Psoas muscle (tissue), 8 donors: ENCODE results near the gene ABCB8. TPM values are rescaled to one million over a fixed set of nuclear protein-coding genes. Genes with fewer than 3 reads are reported as not detected.

Experiments used
- ATAC-seq, 4 donors: fragments of 200-7000 bp; cut with Tn5 transposase; one replicate each; pipeline ENCODE4 v1.9.1; 2020; ENCODE audit warnings: moderate library complexity in 3 of 4, mild to moderate bottlenecking in 2 of 4
- DNase-seq, 2 donors: peaks; one replicate each; pipeline ENCODE4 v3.0.0-alpha.2; 2020
- H3K27ac ChIP-seq: fragments of 200-600 bp; one replicate; pipeline ENCODE4 v1.8.0; 2022
- H3K27me3 ChIP-seq, 3 donors: fragments of 200-600 bp in 1 of 3; one replicate each; pipeline versions ENCODE4 v1.6.1 to v1.8.0; 2013 to 2022; ENCODE audit warnings: low read length in 2 of 3, mild to moderate bottlenecking in 2 of 3, moderate library complexity in 1 of 3; ENCODE audit not compliant: insufficient read depth in 3 of 3
- H3K36me3 ChIP-seq, 2 donors: fragments of 200-600 bp in 1 of 2; one replicate each; pipeline versions ENCODE4 v1.6.1 to v1.8.0; 2013 to 2022; ENCODE audit warnings: low read depth in 1 of 2, mild to moderate bottlenecking in 1 of 2, moderate library complexity in 1 of 2; ENCODE audit not compliant: insufficient read depth in 1 of 2
- H3K4me1 ChIP-seq: fragments of 200-600 bp; one replicate; pipeline ENCODE4 v1.8.0; 2022
- H3K4me3 ChIP-seq: fragments of 200-600 bp; one replicate; pipeline ENCODE4 v1.8.0; 2022; ENCODE audit warnings: mild to moderate bottlenecking
- H3K9me3 ChIP-seq: fragments of 200-600 bp; one replicate; pipeline ENCODE4 v1.8.0; 2022
- WGBS, 3 donors: extraction: QIAGEN DNeasy Blood & Tissue Kit; methylation state at CpG; one replicate each; pipeline versions ENCODE4 v1.1.6 to v1.1.7; 2013; 5-methylcytosine and 5-hydroxymethylcytosine counted together
- intact Hi-C, 2 donors: fragments of 100-400 bp; cut with DNase I; formaldehyde crosslinking; loops; one replicate each; pipeline versions ENCODE4 v1.11.0 to v1.14.2; 2022
- polyA plus RNA-seq, 3 donors: library from polyadenylated mRNA; stranded (reverse); fragments of 200-250 nt; gene quantifications; one replicate each; pipeline ENCODE4 v1.2.3, GENCODE V29; 2013
- total RNA-seq, 4 donors: library from RNA; stranded (reverse); fragmentation: NEBNext Ultra II Directional in 2 of 4; extraction: Animal tissue kit (Norgen Biotek cat#: 25700) in 2 of 4; gene quantifications; one replicate each; pipeline versions ENCODE4 v1.2.1 to v1.2.4, GENCODE V29; 2021 to 2023
- TF ChIP-seq, protein P1 (sequence below): fragments of 200-600 bp; IDR thresholded peaks from one replicate; pipeline ENCODE4 v1.8.0; 2022; ENCODE audit warnings: antibody characterized with exemption
- donor health status: healthy with polysubstance abuse.
- donor health status: DM: no; HTN: no; CAD: no; lungs with moderate emphysema.
- donor health status: Bipolar disorder and iron deficiency.
- donor health status: healthy.
- donor health status: DM: yes; HTN: yes; CAD: no.
- donor health status: DM: no; HTN: no; CAD: no.
- donor health status: DM: no; HTN: no; CAD: no.
- donor health status: DM: yes; HTN: yes; CAD: no.

Gene ABCB8
- total and polyA plus RNA-seq, 7 donors, result 9.3 to 20.7 (median 16.6) TPM

DNA sequence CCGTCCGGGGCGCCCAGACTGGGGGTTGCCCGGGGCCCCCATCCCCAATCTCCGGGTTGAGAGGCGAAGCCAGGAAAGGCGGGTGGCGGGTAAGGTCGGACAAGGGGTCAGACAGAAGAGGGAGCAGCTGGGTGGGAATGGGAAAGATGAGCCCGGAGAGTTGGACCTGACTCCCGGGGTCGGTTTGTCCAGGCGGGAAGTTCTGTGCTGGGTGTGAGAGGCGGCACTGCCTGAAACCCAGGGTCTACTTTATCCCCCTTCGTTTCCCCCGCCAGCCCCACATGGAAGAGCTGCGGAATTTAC, 31.8 kb downstream of the ABCB8 start:
- TF ChIP-seq, protein P1, sequence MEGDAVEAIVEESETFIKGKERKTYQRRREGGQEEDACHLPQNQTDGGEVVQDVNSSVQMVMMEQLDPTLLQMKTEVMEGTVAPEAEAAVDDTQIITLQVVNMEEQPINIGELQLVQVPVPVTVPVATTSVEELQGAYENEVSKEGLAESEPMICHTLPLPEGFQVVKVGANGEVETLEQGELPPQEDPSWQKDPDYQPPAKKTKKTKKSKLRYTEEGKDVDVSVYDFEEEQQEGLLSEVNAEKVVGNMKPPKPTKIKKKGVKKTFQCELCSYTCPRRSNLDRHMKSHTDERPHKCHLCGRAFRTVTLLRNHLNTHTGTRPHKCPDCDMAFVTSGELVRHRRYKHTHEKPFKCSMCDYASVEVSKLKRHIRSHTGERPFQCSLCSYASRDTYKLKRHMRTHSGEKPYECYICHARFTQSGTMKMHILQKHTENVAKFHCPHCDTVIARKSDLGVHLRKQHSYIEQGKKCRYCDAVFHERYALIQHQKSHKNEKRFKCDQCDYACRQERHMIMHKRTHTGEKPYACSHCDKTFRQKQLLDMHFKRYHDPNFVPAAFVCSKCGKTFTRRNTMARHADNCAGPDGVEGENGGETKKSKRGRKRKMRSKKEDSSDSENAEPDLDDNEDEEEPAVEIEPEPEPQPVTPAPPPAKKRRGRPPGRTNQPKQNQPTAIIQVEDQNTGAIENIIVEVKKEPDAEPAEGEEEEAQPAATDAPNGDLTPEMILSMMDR, result no peak
- peaks cover 34% of the 10 kb centered on the region for H3K4me1 ChIP-seq
- H3K27me3 ChIP-seq, result no peaks in the 10 kb centered on the region
- no peak for ATAC-seq
- H3K4me3 ChIP-seq, result peak overlapping the region; percentile 85
- H3K27ac ChIP-seq, result peak overlapping the region; percentile 99
- H3K9me3 ChIP-seq, result no peaks in the 10 kb centered on the region
- intact Hi-C loops, result no loop called here
- WGBS, 3 donors, result 2 to 4% (median 3%) methylated on average over 15 to 17 of the region's 17 CpGs
- H3K36me3 ChIP-seq, result peaks cover 5 to 12% of the 10 kb centered on the region in 2 donors
- DNase-seq, result no peak

DNA sequence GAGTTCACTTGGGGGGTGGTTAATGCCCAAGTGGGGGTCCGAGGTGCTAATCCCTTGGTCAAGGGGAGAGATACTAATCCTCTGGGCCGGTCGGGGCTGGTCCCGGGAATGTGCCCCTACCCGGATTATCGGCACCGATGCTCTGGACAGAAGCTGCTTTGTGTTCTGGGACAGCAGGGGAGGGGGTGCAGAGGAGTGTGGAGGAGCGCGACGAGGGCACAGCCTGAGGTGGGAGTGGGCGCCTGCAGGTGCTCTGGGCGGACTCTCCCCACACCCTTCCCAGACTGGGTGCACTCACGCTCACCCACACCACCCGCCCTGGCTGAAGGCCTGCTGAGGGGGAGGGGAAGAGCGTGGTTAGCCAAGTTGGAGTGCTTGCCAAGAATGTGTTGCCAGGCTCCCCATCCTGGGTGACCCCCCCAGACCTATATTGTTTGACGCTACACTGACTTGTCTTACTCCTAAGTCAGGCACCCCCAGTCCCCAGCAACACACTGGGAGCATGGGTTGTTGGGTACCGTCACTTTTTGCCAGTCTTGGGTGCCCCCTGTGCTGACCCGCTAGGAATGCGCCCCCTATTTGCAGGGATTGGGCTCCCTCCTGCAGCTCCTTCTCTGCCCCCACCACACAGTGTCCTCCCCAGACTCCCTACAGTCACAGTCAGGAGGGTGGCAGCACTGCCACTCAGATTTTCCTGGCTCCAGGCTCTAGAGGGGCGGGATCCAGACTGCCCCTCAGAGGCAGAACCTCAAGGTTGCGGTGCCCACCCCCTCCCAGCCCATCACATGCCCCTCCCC, 32.4 kb downstream of the ABCB8 start:
- peak overlapping the region; percentile 85 for H3K4me3 ChIP-seq
- H3K27ac ChIP-seq, result peak overlapping the region; percentile 99
- no peaks in the 10 kb centered on the region for H3K9me3 ChIP-seq
- peaks cover 5 to 17% of the 10 kb centered on the region in 2 donors for H3K36me3 ChIP-seq
- 17 to 25% (median 18%) methylated on average over 21 of the region's 21 CpGs for WGBS, 3 donors
- ATAC-seq, result no peak
- H3K27me3 ChIP-seq, result no peaks in the 10 kb centered on the region
- DNase-seq, result no peak
- intact Hi-C loops, result no loop called here
- TF ChIP-seq, protein P1, result no peak
- H3K4me1 ChIP-seq, result peaks cover 34% of the 10 kb centered on the region

DNA sequence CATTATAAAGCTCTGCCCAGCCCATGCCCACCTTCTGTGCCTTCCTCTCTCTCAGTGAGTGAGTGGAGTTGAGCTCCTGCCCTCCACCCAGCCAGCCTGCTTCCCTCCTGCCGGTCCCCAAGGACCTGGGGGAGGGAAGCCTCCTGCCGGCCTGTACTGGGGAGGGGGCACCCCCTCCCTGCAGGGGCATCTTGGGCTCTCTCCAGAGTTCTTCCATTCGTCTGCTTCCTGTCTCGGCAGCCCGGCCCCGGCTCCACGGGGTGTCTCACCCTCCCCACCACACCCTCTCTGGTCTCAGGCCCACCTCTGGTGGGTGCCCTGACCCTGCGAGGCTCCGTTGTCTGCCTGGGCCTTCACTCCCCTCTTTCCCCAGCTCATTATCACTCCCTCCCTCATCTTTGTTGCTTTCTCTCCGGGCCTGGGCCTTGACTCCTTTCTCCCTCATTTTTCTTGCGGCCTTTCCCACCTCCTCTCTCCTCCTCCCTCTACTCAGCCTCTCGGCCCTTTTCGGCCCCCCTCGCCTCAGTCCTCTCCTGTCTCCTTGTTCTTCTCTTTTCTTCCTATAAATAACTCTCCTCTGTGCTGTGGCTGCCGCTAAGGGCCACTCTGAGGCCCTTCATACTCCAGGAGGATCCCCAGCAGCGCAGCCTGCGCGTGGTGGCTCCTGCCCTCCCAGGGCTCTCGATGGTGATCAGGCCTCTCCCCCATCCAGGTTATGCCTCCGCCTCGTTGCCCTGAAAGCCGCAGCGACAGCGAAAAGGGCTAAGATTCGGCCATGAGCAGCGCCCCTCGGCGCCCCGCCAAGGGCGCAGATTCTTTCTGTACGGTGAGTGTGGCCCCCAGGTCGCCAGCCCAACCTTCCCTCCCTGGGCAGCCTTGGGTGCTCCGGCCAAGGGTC, 33.2 kb downstream of the ABCB8 start:
- Histone ChIP-seq H3K4me1 (peaks cover 34% of the 10 kb centered on the region), H3K27me3 (no peaks in the 10 kb centered on the region), H3K36me3 (peaks cover 5 to 26% of the 10 kb centered on the region in 2 donors), H3K4me3 (peak overlapping the region; percentile 85), H3K27ac (no peak overlapping the region), H3K9me3 (no peaks in the 10 kb centered on the region)
- ATAC-seq (no peak), DNase-seq (no peak)
- intact Hi-C loops, result no loop called here
- 69 to 71% (median 70%) methylated on average over 33 of the region's 33 CpGs for WGBS, 3 donors
- TF ChIP-seq, protein P1, result no peak

DNA sequence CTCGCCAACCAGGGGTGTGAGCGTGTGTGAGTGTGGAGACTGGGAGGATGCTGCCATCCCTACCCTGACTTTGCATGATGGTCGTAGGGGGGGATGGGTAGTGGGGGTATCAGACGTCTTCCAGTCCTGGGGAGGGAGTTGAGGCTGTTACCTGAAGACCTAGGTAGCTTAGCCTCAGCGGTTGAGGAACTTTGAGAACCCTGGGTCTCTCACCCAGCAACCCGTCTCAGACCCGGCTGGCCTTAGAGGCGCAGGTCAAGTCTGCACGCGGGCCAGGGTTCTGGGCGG, 33.8 kb downstream of the ABCB8 start:
- H3K9me3 ChIP-seq, result no peaks in the 10 kb centered on the region
- H3K27me3 ChIP-seq, result no peaks in the 10 kb centered on the region
- 77 to 79% (median 77%) methylated on average over 10 to 11 of the region's 11 CpGs for WGBS, 3 donors
- DNase-seq (no peak), ATAC-seq (no peak)
- TF ChIP-seq, protein P1, result no peak
- peak overlapping the region; percentile 28 for H3K4me3 ChIP-seq
- no peak overlapping the region for H3K27ac ChIP-seq
- peaks cover 5 to 32% of the 10 kb centered on the region in 2 donors for H3K36me3 ChIP-seq
- H3K4me1 ChIP-seq, result peaks cover 29% of the 10 kb centered on the region
- intact Hi-C loops, result no loop called here
